HG03135 (cell line): ENCODE data around the gene PRKN.

Source experiments
- ATAC-seq: cut with Tn5 transposase; IDR thresholded peaks from one replicate; pipeline ENCODE4 v1.9.1; 2021; ENCODE audit warnings: mild to moderate bottlenecking, moderate library complexity; ENCODE audit not compliant: unreplicated experiment

PRKN gene

DNA sequence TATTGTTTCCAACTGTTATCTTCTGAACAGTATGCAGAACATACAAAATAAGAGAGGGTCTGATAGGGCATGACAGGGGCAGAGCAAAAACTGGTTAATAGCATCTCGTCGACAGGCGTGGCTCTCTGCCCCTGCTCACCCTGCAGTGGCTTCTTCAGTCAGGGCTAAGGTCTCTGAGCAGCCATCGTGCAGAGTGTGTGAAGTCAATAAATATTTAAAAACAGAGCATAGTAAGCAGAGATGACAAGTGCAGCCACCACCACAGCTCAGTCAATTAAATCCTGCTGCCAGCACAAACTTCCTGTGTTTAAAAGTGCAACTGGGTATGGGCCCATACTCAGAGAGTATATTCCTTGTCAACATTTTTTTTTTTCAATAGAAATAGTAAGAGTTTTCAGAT is 1080.3 kb downstream of the PRKN start:
- ATAC-seq, result no peak

DNA sequence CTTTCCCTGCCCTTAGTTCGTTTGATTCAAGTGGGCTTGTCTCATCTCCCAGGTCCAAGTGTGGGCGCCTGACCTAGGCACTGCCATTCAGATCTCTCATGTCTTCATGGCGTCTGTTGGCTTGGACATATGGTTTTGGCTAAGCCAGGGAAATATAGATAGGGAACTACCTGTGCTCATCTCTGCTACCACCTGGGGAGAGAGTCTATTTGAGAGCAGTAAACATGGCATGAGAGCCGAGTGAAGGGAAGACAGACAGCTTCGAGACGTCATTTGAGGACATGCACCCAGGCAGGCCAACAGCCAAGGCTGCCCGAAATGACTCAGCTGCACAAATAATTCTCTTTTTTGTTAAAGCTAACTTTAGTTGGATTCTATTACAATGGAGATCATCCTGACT is 1083.0 kb downstream of the PRKN start:
- ATAC-seq, result no peak

DNA sequence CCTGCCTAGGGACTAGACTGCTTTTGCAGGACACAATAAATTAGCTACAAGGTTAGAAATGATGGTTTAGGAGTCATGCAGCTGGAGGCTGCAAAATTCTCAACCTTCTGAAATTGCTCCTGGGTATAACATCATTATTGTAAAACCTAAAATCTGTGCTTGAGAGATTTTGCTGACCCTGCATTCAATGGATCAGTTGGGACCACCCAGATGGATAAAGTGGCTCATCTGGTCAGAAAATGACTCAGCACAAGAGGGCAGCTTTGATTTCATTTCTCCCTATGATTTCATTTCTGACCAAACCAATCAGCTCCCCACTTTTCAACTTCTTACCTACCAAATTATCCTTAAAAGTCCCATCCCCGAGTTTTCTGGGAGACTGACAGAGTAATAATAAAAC is 1086.4 kb downstream of the PRKN start:
- no peak for ATAC-seq

DNA sequence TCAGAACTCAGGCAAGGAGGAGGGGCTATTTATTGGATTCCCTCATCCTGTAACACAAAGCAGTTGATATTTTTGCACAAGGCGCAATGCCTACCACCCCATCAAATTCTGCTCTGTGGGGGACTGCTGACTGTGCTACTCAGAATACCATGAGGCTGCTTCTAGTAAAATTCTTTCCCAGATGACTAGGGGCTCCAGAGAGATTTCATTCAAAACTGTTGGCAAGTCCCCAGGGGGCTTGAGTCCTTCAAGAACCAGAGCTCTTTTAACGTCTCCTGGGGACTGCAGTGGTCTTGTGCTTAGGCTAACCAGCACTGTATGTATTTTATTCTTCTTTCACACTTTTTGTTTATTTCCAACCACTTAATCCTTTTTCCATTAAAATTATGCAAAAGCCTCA is 1087.8 kb downstream of the PRKN start:
- no peak for ATAC-seq

DNA sequence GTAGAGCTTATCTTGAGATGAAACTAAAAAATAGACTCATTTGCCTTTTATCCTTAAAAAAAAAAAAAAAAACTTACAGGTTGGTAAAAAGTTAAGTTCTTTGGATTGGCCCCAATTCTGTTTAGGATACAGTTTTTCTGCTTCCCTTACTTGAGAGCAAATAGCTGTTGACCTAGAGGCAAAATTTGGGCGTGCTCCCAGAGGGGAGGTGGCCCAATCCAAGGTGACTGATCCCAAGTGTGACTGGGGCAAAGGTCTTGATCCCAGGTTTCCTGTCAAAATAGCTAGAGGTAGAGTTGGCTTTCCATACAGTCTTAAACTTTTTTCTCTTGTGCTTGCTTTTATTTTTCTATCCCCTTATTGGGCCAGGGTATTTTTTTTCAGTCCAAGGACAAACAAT is 1089.9 kb downstream of the PRKN start:
- ATAC-seq, result no peak

DNA sequence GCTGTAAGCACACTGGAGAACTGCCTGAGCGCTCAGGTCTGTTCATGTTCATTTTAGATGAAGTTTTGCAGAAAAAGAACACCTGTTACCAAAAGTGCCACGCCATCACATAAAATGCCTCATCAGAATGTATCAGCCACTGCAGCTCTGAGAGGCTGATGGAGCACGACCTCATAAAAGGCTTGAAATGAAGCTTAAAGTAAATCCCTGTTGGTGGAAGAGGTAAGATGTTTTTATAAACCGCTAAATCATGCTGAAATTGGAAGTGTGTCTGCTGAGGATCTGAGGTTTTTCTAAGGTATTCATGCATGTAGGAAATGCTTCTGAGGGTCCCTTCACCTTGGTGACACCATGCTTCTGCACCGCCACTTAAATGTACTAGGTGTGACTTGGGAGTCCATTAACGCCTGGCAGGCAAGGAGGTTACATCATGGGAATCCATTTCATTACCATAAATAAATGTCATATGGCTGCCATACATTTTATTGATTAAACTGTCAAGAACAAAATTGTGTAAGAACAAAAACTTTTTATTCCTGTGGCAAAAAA is 1090.6 kb downstream of the PRKN start:
- no peak for ATAC-seq

DNA sequence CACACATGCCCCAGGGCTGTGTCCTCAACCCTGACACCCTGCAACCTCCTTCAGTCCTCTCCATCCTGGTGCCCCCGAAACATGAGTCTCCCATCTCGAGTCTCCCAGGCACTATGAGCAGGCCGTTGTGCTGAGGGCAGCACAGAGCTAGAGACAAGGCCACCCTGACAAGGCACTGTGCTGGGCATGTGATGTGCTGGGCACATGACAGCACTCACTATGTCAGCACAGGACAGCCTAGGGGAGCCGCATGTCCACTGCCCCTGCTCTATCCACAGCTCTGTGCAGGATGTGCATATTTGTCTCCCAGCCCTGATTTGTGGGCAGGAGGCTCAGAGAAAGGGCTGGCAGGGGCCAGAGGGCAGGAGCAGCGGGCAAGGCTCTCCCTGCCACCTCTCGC is 1091.6 kb downstream of the PRKN start:
- ATAC-seq, result no peak

DNA sequence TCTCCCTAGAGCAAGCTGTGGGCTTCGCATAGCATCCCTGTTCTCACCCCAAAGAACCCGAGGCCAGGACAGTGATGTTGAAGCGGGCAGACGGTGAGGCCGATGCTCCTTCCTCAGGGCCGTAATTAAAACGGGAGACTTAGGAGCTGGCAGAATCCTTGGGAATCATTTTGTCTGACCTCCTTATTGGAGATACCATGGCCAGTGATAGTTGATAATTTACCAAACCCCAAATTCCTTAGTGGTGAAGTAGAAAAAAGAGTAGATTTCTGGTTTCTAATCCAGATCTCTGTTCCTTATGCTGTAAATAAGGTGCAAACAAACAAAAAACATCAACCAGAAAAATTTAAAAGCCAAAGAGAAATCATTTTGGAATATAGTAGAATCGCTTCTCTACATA is 1092.7 kb downstream of the PRKN start:
- no peak for ATAC-seq

DNA sequence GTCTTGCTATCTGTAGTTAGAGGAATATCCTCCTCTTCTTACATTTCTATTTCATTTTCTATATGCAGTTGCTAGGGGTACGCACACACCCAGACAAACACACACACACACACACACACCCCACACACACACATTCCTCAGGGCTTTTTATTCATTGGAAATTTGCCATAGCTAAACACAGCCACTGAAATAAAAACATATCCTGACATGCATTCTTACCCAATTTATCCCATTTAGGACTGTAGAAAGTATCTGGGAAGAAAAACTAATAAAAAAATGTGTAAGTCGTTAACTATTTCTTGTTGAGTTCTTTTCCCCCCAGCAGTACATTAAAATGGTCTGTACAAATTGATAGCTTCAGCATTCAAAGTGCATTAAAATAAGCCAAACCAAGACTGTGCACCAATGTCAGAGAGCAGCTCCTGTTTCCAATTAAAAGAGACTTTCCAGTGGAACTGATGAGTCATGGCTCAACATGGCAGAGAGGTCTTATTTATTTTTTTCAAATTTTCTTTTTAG is 1095.8 kb downstream of the PRKN start:
- no peak for ATAC-seq

DNA sequence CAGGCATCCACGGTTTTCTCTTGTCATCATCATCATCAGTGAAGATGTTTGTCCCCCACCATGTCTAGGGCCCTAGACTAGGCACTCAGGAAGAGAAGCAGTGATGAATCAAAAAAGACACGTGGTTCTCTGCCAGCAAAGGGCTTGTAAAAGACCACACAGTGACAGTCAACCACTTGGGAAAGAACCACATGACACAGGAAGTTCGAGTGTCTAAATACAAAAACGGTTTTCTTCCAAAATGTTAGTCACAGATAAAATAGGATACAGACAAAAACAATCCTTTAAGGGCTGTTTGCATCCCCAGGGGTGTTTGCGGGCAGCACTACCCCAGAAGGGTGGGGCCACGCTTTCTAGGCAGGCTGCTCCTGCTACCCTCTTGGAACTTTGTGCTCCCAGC is 1096.9 kb downstream of the PRKN start:
- ATAC-seq, result no peak

DNA sequence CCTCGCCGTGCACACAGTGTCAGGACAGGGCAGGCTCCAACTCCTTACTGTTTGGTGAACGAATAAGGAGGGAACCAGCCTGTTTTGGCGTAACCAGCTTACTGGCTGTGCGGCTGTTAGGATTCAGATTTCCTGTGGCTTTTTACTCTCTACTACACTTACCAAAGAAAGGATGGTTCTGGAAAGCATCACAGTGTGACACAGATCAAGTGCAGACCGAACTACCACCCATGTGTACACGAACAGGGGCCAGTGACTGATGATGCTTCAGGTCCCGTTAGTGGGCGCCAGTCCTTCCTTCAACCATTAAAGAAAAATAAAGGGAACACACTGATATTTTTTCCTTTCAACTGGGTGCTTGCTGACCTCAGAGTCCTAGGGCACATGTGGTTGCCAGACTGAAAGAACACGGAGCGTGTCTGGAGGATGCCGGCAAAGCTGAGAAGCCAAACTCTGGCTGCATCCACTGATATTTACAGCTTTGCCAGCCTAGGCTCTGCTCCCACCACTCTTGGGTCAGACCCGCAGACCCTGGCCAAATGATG is 1101.4 kb downstream of the PRKN start:
- ATAC-seq, result no peak

DNA sequence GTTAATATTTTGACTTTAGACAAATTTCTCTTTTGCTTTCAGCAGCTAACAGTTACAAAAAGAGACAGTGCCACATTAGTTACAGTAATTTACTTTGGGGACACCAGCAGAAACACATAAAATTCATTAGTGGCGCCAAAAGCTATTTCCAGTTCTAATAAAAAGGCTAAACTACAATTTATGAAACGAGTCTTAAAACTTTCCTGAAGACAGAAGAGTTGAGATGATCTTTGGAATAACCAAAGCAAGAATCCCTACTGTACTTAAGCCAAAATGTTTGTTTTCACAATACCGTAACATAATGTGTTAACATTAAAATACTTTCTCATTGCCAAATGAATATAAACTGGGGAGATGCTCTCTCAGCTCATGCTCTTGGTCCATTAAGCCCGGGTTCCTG is 1103.5 kb downstream of the PRKN start:
- no peak for ATAC-seq

DNA sequence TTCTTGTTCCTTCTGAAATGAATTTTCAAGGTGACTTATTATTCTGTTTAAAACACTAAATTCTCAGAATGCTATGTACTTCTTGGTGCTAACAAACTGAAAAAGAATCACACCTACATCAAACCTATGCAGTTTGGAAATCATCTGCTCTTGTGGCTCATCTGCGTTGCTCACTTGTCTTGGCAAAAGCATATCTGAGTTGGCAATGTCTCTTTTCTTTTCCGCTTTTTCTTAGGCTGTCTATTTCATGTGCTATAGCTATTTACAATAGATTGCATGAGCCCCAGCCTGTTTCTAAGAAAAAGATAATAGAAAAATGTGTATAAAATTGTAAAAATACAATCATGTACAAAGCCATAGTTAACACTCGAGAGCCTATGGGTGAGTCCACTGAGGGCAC is 1104.8 kb downstream of the PRKN start:
- ATAC-seq, result no peak

DNA sequence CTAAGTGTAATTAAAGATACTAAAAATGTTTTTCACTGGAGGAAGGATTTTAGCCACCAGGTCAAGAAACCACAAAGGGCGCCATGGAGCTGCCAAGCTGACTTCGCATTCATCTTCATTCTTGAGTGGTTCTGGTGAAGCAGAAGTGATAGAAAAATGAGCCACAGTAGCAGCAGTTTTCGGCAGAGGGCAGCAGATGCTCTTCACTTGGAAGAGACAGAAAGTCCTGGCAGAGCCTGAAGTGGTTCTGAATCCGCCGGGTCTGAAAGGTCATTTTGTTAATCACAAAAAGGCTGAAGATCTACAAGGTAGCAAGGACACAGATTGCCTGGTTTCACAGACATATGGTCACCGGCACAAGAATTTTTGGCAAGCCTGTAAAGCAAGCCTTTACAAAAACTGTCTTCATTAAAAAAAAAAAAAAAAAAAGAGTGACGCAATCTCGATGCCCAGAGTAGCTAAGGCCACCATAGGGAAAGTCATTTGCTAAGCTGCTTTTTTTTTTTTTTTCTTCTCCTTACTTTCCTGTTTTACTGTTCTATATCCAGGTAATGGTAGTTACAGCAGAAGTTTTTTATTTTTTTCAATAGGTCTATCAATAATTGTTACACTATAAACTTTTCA is 1108.6 kb downstream of the PRKN start:
- no peak for ATAC-seq

DNA sequence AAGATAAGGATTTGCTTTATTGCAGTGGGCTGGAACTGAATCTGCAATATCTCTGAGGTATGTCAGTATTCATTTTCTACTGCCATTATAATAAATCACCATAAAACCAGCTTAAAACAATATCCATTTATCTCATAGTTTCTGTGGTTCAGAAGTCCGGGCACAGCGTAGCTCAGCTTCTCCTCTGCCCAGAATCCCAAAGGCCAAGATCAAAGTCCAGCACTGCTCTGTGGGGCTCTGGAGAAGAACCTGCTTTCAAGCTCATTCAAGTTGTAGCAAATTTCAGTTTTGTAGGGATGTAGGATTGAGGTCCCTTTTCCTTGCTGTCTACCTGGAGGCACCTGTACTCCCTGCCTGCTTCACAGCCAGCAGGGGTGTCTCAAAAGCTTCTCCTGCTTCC is 1113.9 kb downstream of the PRKN start:
- no peak for ATAC-seq

DNA sequence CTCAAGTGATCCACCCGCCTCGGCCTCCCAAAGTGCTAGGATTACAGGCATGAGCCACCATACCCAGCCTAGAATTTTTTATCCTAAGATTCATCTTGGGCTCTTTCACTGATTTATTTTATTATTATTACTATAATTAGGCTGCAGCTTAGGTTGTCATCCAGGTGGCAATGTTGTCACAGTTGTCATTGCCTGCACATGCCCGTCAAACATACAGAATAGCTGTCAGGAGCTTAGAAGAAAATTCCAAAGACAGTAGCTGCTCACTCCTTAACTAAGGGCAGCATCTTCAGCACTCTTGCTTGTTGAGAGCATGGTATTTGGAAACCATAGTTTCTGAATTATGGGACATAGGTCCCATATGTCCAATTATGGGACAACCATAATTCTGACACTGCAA is 1118.8 kb downstream of the PRKN start:
- no peak for ATAC-seq

DNA sequence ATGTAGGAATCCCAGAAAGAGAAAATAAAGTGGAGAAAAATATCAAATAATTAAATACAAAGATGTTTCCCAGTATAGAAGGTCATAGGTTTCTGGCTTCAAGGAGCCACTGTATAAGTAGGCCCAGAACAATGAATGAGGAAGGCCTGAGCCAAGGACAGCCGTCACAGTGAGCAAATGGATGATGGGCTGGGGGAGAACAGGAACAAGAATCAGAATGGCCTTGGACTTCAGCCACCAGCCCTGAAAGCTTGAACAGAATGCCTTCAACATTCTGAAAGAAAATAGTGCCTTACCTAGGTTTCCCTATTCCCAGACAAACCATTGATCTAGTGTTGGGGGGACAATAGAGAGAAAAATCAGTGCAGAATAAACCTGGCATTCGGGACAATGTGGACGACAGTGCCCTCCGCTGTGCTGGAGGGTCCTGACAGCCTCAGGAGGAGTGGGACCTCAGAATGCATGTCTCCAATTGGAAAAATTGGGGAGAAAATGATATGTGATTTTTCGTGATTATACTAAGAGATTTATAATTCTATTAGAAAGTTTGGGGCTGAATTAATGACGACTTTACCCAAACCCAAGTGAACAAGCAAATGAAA is 1119.8 kb downstream of the PRKN start:
- no peak for ATAC-seq

DNA sequence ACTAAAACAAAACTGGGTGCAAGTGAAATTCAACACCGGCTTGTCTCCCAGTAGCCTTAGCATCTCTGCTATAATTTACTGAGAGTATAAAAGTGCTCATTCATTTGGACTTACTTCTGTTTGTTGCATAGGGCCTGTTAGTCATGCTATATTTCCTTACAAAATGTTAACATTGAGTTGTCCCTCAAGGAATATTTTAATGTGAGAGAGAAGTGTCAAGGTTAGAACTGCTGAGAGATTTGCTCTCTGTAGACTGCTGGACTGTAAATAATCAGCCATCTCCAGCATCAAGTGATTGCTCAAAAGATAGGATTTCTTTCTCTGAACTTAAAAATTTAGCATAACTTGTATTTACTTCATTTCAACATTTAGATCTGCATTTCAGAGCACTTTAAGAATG is 1125.2 kb downstream of the PRKN start:
- no peak for ATAC-seq

DNA sequence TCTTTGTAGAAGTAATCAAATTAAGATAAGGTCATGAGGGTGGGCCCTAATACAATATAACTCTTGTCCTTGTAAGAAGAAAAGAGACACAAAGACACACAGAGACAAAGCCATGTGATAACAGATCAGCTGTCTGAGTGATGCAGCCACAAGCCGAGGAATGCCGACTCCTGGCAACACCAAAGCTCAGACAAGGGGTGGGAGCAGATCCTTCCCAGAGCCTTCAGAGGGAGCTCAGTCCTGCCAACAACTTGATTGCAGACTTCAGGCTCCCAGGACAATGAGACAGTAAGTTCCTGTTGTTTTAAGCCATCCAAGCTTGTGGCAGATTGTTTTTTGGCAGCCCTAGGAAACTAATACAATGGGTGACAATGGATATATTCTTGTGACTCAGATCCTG is 1128.7 kb downstream of the PRKN start:
- no peak for ATAC-seq

DNA sequence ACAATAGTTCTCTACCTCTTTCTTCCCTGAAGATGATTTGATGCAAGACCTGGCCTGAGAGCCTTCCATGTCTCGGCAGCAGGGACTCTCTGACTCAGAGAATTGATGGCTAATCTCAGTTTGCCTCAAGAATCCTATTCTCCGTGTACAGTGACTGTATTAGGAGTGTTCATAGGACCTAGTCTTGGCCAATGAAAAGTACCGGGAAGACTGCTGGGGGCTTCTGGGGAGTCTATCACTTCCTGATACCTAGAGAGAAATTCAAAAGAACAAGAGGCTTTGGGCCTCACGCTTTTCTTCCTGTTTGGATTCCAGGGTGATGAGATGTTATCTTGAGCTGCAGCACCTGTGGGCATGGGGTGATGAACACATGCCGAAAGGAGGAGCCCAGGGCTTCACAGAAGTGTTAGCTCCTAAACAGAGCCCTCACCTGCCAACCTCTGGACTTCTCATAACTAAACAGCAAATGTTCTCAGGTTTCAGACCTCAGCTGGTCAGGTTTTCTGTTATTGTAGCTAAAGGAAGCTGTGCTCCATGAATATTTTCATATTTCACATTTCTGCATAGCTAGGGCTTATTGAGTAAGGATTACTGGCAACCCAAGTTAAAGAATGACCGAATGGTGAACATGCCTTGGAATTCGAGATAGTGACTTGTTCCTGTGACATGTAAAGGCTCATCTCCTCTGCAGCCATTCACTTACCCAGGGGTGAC is 1130.6 kb downstream of the PRKN start:
- no peak for ATAC-seq

DNA sequence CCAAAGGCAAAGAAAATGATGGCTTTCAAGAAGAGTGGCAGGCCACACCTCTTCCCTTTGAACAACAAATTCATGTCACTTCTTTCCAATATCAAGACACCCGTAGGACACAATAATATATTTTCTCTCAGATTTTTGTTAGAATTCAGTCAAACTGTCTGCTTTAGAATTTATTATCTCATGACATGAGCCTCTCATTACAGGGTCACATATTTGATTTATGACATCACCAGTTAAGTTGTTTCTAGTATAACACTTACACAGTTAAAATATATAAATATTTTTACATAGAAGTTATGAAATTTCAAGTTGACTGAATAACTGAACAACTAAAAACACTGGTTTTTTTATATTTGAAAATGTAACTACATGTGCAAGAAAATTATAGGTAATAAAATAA is 1133.2 kb downstream of the PRKN start:
- ATAC-seq, result no peak
